HepG2 (cell line): ENCODE measurements around the gene GSPT1. TPM values are rescaled to one million over a fixed set of nuclear protein-coding genes. Genes with fewer than 3 reads are reported as not detected.

ENCODE experiments used
- DRAP1 ChIP-seq: IDR thresholded peaks from 2 replicates; pipeline ENCODE4 v1.6.1; 2016; ENCODE audit warnings: missing genetic modification reagents, missing compliant biosample characterization
- FOXK2 ChIP-seq: fragments of 450-650 bp; IDR thresholded peaks from 2 replicates; pipeline ENCODE4 v1.6.1; 2016
- FOXP4 ChIP-seq: sonication (generic); formaldehyde crosslinking; IDR thresholded peaks from 2 replicates; pipeline ENCODE4 v1.4.0; 2020; ENCODE audit warnings: missing genetic modification reagents
- HBP1 ChIP-seq: IDR thresholded peaks from 2 replicates; pipeline ENCODE4 v1.6.1; 2016; ENCODE audit warnings: low read depth, control low read depth
- HDAC2 ChIP-seq: sonication (generic); formaldehyde crosslinking; IDR thresholded peaks from 2 replicates; pipeline ENCODE4 v1.4.0; 2020; ENCODE audit warnings: missing genetic modification reagents
- KDM5A ChIP-seq: fragments of 200-600 bp; sonication (generic); IDR thresholded peaks from 2 replicates; pipeline ENCODE4 v1.7.0; 2018; ENCODE audit warnings: antibody characterized with exemption, mild to moderate bottlenecking, low read length, borderline replicate concordance
- MED8 ChIP-seq: sonication (generic); formaldehyde crosslinking; IDR thresholded peaks from 2 replicates; pipeline ENCODE4 v1.8.1; 2023; ENCODE audit warnings: mild to moderate bottlenecking, missing genetic modification reagents; ENCODE audit not compliant: insufficient replicate concordance
- MIER2 ChIP-seq: IDR thresholded peaks from 2 replicates; pipeline ENCODE4 v1.6.1; 2016; ENCODE audit warnings: missing biosample characterization, missing genetic modification reagents
- PRDM10 ChIP-seq: sonication (generic); formaldehyde crosslinking; IDR thresholded peaks from 2 replicates; pipeline ENCODE4 v1.4.0; 2020; ENCODE audit warnings: low read depth, missing genetic modification reagents
- REL ChIP-seq: sonication (generic); formaldehyde crosslinking; conservative IDR thresholded peaks from 2 replicates; pipeline ENCODE4 v1.8.0; 2022; ENCODE audit warnings: mild to moderate bottlenecking, missing genetic modification reagents, moderate library complexity
- RELA ChIP-seq: sonication (generic); formaldehyde crosslinking; IDR thresholded peaks from 2 replicates; pipeline ENCODE4 v1.4.0; 2020; ENCODE audit warnings: missing genetic modification reagents
- TEAD2 ChIP-seq: sonication (generic); formaldehyde crosslinking; IDR thresholded peaks from 2 replicates; pipeline ENCODE4 v1.9.0; 2021; ENCODE audit warnings: missing genetic modification reagents
- TEAD3 ChIP-seq: optimal IDR thresholded peaks from 2 replicates; pipeline ENCODE3; 2016; ENCODE audit warnings: borderline replicate concordance
- THAP11 ChIP-seq: IDR thresholded peaks from 2 replicates; pipeline ENCODE4 v1.6.1; 2016; ENCODE audit warnings: missing biosample characterization, missing genetic modification reagents
- YEATS4 ChIP-seq: sonication (generic); formaldehyde crosslinking; IDR thresholded peaks from 2 replicates; pipeline ENCODE4 v1.4.0; 2020; ENCODE audit warnings: missing genetic modification reagents, borderline replicate concordance
- ZFX ChIP-seq: sonication (generic); formaldehyde crosslinking; IDR thresholded peaks from 2 replicates; pipeline ENCODE4 v1.4.0; 2020; ENCODE audit warnings: mild to moderate bottlenecking, low read depth, missing genetic modification reagents, moderate library complexity
- ZFY ChIP-seq: sonication (generic); formaldehyde crosslinking; IDR thresholded peaks from 2 replicates; pipeline ENCODE4 v1.4.0; 2020; ENCODE audit warnings: missing genetic modification reagents
- ZIK1 ChIP-seq: sonication (generic); formaldehyde crosslinking; IDR thresholded peaks from 2 replicates; pipeline ENCODE4 v1.5.0; 2020; ENCODE audit warnings: mild to moderate bottlenecking, low read depth, missing genetic modification reagents, borderline replicate concordance
- ZNF251 ChIP-seq: sonication (generic); formaldehyde crosslinking; IDR thresholded peaks from 2 replicates; pipeline ENCODE4 v1.9.0; 2021; ENCODE audit warnings: mild to moderate bottlenecking, missing genetic modification reagents
- ZNF335 ChIP-seq: sonication (generic); formaldehyde crosslinking; IDR thresholded peaks from 2 replicates; pipeline ENCODE4 v1.4.0; 2020; ENCODE audit warnings: missing genetic modification reagents
- ZNF678 ChIP-seq: sonication (generic); formaldehyde crosslinking; IDR thresholded peaks from 2 replicates; pipeline ENCODE4 v1.4.0; 2020; ENCODE audit warnings: mild to moderate bottlenecking, missing genetic modification reagents
- ZNF83 ChIP-seq: sonication (generic); formaldehyde crosslinking; IDR thresholded peaks from 2 replicates; pipeline ENCODE4 v1.4.0; 2020; ENCODE audit warnings: missing genetic modification reagents, mild to moderate bottlenecking, borderline replicate concordance
- polyA plus RNA-seq, 8 experiments: library from polyadenylated mRNA; depleted of rRNA in 3 of 8; stranded (reverse) in 7 of 8; unstranded in 1 of 8; fragments of >200 nt; fragmentation: Illumina TruSeq in 4 of 8; extraction: Trizol in 4 of 8; gene quantifications; 2 replicates each; pipeline versions ENCODE4 v1.2.1 to v1.2.3, GENCODE V29; 2011 to 2016; ENCODE audit warnings: low read depth in 4 of 8, missing spikeins in 1 of 8, mixed read lengths in 1 of 8; ENCODE audit not compliant: insufficient read depth in 1 of 8
- total RNA-seq, 5 experiments: library from RNA; depleted of rRNA; stranded (reverse); fragments of >200 nt; fragmentation: Illumina TruSeq; extraction: Trizol; gene quantifications; 2 replicates each; pipeline ENCODE4 v1.2.3, GENCODE V29; 2016; ENCODE audit warnings: low read depth in 1 of 5

Gene GSPT1
- total and polyA plus RNA-seq, 2 of the 13 experiments (the other 11 are each of a cell fraction or from before 2014, with no cell fraction given): 120 to 316 TPM

- TF ChIP-seq ZNF83 (CRISPR knock-in tag) (peak; percentile 7; the same call in 1 of the 2 replicates), ZFY (CRISPR knock-in tag) (peak; percentile 92), HDAC2 (CRISPR knock-in tag) (peak; percentile 80; the same call in 1 of the 2 replicates), FOXP4 (CRISPR knock-in tag) (peak; percentile 80), MED8 (CRISPR knock-in tag) (peak; percentile 90), ZFX (CRISPR knock-in tag) (peak; percentile 96), ZIK1 (no peak; the same call in 1 of the 2 replicates), DRAP1 (CRISPR knock-in tag) (peak; percentile 83), TEAD2 (CRISPR knock-in tag) (peak; percentile 57; the same call in 1 of the 2 replicates), ZNF335 (CRISPR knock-in tag) (peak; percentile 90; the same call in 1 of the 2 replicates), RELA (CRISPR knock-in tag) (peak; percentile 96), THAP11 (peak; percentile 99), TEAD3 (CRISPR knock-in tag) (peak; percentile 66), REL (CRISPR knock-in tag) (no peak), HBP1 (CRISPR knock-in tag) (peak; percentile 91), KDM5A (no peak; the same call in 1 of the 2 replicates), ZNF251 (CRISPR knock-in tag) (peak; percentile 55; the same call in 1 of the 2 replicates), MIER2 (CRISPR knock-in tag) (peak; percentile 56; the same call in 1 of the 2 replicates), PRDM10 (CRISPR knock-in tag) (peak; percentile 87; the same call in 1 of the 2 replicates), YEATS4 (CRISPR knock-in tag) (peak; percentile 69), ZNF678 (no peak), FOXK2 (peak; percentile 47; the same call in 1 of the 2 replicates)
These were observed at the start of gene GSPT1 (continued) for GRCh38 chr16:11915644-11916523.
